Measurements from ENCODE around the gene NTM. TPM values are rescaled to one million over a fixed set of nuclear protein-coding genes. Genes with fewer than 3 reads are reported as not detected.

NTM gene
- total RNA-seq, 1 experiment from 2014 or later, result not detected

- TF ChIP-seq YY1 (IDR thresholded peaks at IDR 0.05; ENCODE audit: extremely low read depth, insufficient replicate concordance, low read depth, low read length), result no peak
- no peak for TF ChIP-seq RAD21 (IDR thresholded peaks at IDR 0.05; ENCODE audit: low read depth)
- no peak for TF ChIP-seq REST (IDR thresholded peaks at IDR 0.05; ENCODE audit: low read depth)
- TF ChIP-seq POLR2A (IDR thresholded peaks at IDR 0.05; ENCODE audit: borderline replicate concordance, extremely low read depth, insufficient read depth, insufficient read length), result no peak
- no peak for TF ChIP-seq ATF3 (IDR thresholded peaks at IDR 0.05)
- no peak for TF ChIP-seq CBX3 (IDR thresholded peaks at IDR 0.05; ENCODE audit: low read depth)
- no peak for TF ChIP-seq TCF7L2 (IDR thresholded peaks at IDR 0.05; ENCODE audit: borderline replicate concordance, extremely low read depth, insufficient read depth, insufficient read length)
- TF ChIP-seq SRF (IDR thresholded peaks at IDR 0.05; ENCODE audit: low read depth), result no peak
- CTCF ChIA-PET, result no interaction called here
- POLR2A ChIA-PET, result no interaction called here
- Histone ChIP-seq H3K79me2 (ENCODE audit: insufficient read depth, low read length) (no peaks in the 10 kb centered on the region), H3K4me2 (ENCODE audit: low read length) (no peak overlapping the region), H3K9ac (ENCODE audit: low read length) (no peak overlapping the region), H3K9me3 (ENCODE audit: control insufficient read depth in 1 of 2, insufficient read depth in 1 of 2, low read depth in 1 of 2, low read length in 2 of 2) (peaks cover 13 to 36% of the 10 kb centered on the region in 2 experiments; a peak in 2 of 4 replicates), H3K4me1 (ENCODE audit: control insufficient read depth in 1 of 2, insufficient read depth in 2 of 2, low read length in 2 of 2) (no peaks in the 10 kb centered on the region), H3K27ac (ENCODE audit: low read depth, low read length) (no peak overlapping the region), H3K36me3 (ENCODE audit: control insufficient read depth in 1 of 2, insufficient read depth in 2 of 2, low read length in 2 of 2) (no peaks in the 10 kb centered on the region), H3K9me2 (ENCODE audit: insufficient read depth) (no peaks in the 10 kb centered on the region), H4K20me1 (ENCODE audit: insufficient read depth) (no peaks in the 10 kb centered on the region), H3K27me3 (ENCODE audit: insufficient read depth, low read length) (no peaks in the 10 kb centered on the region), H2AFZ (ENCODE audit: low read depth, low read length, poor library complexity, severe bottlenecking) (no peak overlapping the region), H3K4me3 (replicated peaks in 1 of 2; ENCODE audit: low read depth in 1 of 2, low read length in 2 of 2) (no peak overlapping the region)
- RAD21 ChIA-PET (ENCODE audit: low non-redundant PET in 1 of 2, low total read pairs in 2 of 2, uncharacterized antibody in 2 of 2, unreplicated experiment in 2 of 2), result no interaction called here
- BruUV-seq (replicated peaks), result no TSS peak
- intact Hi-C loops (cut with micrococcal nuclease), result no loop called here
- DNase-seq (ENCODE audit: low read depth, low spot score), result no peak
- no peak for ATAC-seq
Observed at GRCh38 chr11:131957875-131958274, 587.5 kb downstream of the NTM start.

All from HCT116 (cell line).